HT1080 (cell line): Measurements from ENCODE around the gene MINDY4. TPM values are rescaled to one million over a fixed set of nuclear protein-coding genes. Genes with fewer than 3 reads are reported as not detected.
A peak's percentile ranks its signal among the peaks of the same experiment; 100 is the strongest.

Experiments used
- DNase-seq: peaks from one replicate; pipeline ENCODE4 v3.0.0-alpha.2; 2015; ENCODE audit warnings: low read depth
- total RNA-seq: library from RNA; depleted of rRNA; stranded (reverse); fragments of >200 nt; shearing (Covaris generic); gene quantifications from 2 replicates; pipeline ENCODE4 v1.2.3, GENCODE V29; 2014

Gene MINDY4
- total RNA-seq, 1 experiment from 2014 or later: 1.8 TPM

GRCh38 chr7:30772984-30773383 lies 1.8 kb downstream of the MINDY4 start:
- DNase-seq: no peak

- no peak for DNase-seq
These were observed 4.8 kb downstream of the MINDY4 start for GRCh38 chr7:30775992-30776391.

GRCh38 chr7:30776971-30777370 lies 5.8 kb downstream of the MINDY4 start:
- DNase-seq: no peak

- no peak for DNase-seq
These were observed 7.2 kb downstream of the MINDY4 start for GRCh38 chr7:30778255-30779025.

GRCh38 chr7:30779574-30779973 lies 8.4 kb downstream of the MINDY4 start:
- no peak for DNase-seq

- no peak for DNase-seq
These were observed 9.7 kb downstream of the MINDY4 start for GRCh38 chr7:30780941-30781340.

- no peak for DNase-seq
These were observed 11.5 kb downstream of the MINDY4 start for GRCh38 chr7:30782690-30783089.

GRCh38 chr7:30785786-30786185 lies 14.6 kb downstream of the MINDY4 start:
- no peak for DNase-seq

GRCh38 chr7:30787486-30787885 lies 16.3 kb downstream of the MINDY4 start:
- no peak for DNase-seq

- no peak for DNase-seq
These were observed 17.6 kb downstream of the MINDY4 start for GRCh38 chr7:30788640-30789333.

- peak; percentile 83 for DNase-seq
These were observed 18.1 kb downstream of the MINDY4 start for GRCh38 chr7:30789334-30789711.

- no peak for DNase-seq
These were observed 19.1 kb downstream of the MINDY4 start for GRCh38 chr7:30790356-30790755.

GRCh38 chr7:30791114-30791513 lies 19.9 kb downstream of the MINDY4 start:
- no peak for DNase-seq

GRCh38 chr7:30795161-30795948 lies 24.1 kb downstream of the MINDY4 start:
- DNase-seq: no peak

- DNase-seq: peak; percentile 71
These were observed 25.1 kb downstream of the MINDY4 start for GRCh38 chr7:30796105-30796869.

GRCh38 chr7:30797176-30798040 lies 26.2 kb downstream of the MINDY4 start:
- no peak for DNase-seq

GRCh38 chr7:30799206-30799975 lies 28.2 kb downstream of the MINDY4 start:
- peak; percentile 94 for DNase-seq

GRCh38 chr7:30799976-30800661 lies 28.9 kb downstream of the MINDY4 start:
- no peak for DNase-seq

- DNase-seq: peak; percentile 89
These were observed 29.6 kb downstream of the MINDY4 start for GRCh38 chr7:30800785-30801252.
